Measurements from ENCODE around the gene MIGA2.

Gene MIGA2, protein sequence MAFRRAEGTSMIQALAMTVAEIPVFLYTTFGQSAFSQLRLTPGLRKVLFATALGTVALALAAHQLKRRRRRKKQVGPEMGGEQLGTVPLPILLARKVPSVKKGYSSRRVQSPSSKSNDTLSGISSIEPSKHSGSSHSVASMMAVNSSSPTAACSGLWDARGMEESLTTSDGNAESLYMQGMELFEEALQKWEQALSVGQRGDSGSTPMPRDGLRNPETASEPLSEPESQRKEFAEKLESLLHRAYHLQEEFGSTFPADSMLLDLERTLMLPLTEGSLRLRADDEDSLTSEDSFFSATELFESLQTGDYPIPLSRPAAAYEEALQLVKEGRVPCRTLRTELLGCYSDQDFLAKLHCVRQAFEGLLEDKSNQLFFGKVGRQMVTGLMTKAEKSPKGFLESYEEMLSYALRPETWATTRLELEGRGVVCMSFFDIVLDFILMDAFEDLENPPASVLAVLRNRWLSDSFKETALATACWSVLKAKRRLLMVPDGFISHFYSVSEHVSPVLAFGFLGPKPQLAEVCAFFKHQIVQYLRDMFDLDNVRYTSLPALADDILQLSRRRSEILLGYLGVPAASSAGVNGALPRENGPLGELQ

DNA sequence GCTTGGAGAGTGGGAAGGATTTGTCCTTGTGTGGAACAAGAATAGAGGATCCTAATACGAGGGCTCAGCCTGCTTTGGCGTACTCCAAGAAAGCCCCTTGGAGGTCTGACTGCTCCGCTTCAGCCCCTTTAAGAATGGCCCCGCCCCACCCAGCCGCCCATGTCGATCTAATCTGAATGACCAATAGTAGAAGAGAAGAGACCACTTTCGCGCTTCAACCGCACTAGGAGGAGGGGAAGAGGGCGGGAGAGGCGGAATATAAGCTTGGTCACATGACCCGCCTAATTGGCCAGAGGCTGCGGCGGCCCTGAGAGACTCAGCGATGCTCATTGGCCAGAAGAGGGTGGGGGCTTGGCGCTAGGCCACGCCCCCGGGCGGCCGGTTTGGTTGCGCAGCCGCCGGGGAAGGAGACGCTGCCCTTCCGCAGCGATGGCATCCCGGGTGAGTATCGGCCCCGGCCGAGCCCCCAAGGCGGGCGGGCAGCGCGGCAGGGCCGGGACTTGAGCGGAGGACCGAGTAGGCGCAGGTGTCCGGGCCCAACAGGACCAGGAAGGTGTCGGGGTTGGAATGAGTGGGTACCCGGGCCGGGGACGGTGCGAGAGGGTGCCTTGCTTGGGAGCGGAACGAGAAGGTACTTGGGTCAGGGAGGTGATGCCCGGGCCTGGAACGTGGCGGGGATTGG lies at the start of gene MIGA2:
Gene MIGA2, plus strand, starts transcription at position 386 of the 682 bp plus-strand sequence. CDS start 3,969 bp downstream, outside the sequence.
- H3K79me2 ChIP-seq, result peaks cover 15% of the 10 kb centered on the region
- peak within 1 kb of the TSS; percentile 60 for H3K27ac ChIP-seq
- H3K4me3 ChIP-seq (ENCODE audit: low read depth, low read length), result peak within 1 kb of the TSS; percentile 94
- H3K27me3 ChIP-seq (ENCODE audit: control insufficient read depth, insufficient read depth, low read length), result no peaks in the 10 kb centered on the region
- H3K4me1 ChIP-seq, result no peaks in the 10 kb centered on the region
- H3K9ac ChIP-seq, result peak within 1 kb of the TSS; percentile 28
- peak within 1 kb of the TSS; percentile 96 for H3K4me2 ChIP-seq (ENCODE audit: low read length)
- H3K36me3 ChIP-seq (ENCODE audit: control insufficient read depth, insufficient read depth, low read length), result no peaks in the 10 kb centered on the region
- H2AFZ ChIP-seq, result peak within 1 kb of the TSS; percentile 84
- no peaks in the 10 kb centered on the region for H3K9me3 ChIP-seq (ENCODE audit: control insufficient read depth, low read length)
- TF ChIP-seq, protein P1, sequence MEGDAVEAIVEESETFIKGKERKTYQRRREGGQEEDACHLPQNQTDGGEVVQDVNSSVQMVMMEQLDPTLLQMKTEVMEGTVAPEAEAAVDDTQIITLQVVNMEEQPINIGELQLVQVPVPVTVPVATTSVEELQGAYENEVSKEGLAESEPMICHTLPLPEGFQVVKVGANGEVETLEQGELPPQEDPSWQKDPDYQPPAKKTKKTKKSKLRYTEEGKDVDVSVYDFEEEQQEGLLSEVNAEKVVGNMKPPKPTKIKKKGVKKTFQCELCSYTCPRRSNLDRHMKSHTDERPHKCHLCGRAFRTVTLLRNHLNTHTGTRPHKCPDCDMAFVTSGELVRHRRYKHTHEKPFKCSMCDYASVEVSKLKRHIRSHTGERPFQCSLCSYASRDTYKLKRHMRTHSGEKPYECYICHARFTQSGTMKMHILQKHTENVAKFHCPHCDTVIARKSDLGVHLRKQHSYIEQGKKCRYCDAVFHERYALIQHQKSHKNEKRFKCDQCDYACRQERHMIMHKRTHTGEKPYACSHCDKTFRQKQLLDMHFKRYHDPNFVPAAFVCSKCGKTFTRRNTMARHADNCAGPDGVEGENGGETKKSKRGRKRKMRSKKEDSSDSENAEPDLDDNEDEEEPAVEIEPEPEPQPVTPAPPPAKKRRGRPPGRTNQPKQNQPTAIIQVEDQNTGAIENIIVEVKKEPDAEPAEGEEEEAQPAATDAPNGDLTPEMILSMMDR (IDR thresholded peaks at IDR 0.05), result no peak

DNA sequence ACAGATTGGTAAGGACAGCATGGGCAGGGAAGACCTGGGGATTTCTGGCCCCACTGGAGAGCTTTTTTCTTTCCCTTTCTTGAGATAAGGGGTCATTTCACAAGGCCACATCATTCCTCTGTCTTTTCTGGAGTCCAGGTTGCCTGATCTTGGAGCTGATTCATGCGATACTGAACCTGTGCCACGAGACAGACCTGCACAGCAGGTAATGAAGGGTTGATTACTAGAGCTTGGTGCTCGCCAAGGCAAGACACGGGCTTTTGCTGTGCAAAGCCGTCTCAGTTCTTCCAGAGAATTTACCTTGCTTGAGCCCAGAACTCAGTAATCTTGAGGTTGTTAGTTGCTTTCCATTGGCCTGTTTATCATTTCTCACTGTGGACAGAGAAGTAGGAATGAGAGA lies 49.8 kb upstream of the MIGA2 start:
- H3K4me1 ChIP-seq, result no peaks in the 10 kb centered on the region
- no peak overlapping the region for H3K4me3 ChIP-seq (ENCODE audit: low read depth, low read length)
- no peak overlapping the region for H3K27ac ChIP-seq
- no peaks in the 10 kb centered on the region for H3K9me3 ChIP-seq (ENCODE audit: control insufficient read depth, low read length)
- H3K27me3 ChIP-seq (ENCODE audit: control insufficient read depth, insufficient read depth, low read length), result no peaks in the 10 kb centered on the region
- no peaks in the 10 kb centered on the region for H3K36me3 ChIP-seq (ENCODE audit: control insufficient read depth, insufficient read depth, low read length)
- H2AFZ ChIP-seq, result no peak overlapping the region
- H3K4me2 ChIP-seq (ENCODE audit: low read length), result no peak overlapping the region
- no peak overlapping the region for H3K9ac ChIP-seq
- TF ChIP-seq, protein P1 (IDR thresholded peaks at IDR 0.05), result no peak
- no peaks in the 10 kb centered on the region for H3K79me2 ChIP-seq

DNA sequence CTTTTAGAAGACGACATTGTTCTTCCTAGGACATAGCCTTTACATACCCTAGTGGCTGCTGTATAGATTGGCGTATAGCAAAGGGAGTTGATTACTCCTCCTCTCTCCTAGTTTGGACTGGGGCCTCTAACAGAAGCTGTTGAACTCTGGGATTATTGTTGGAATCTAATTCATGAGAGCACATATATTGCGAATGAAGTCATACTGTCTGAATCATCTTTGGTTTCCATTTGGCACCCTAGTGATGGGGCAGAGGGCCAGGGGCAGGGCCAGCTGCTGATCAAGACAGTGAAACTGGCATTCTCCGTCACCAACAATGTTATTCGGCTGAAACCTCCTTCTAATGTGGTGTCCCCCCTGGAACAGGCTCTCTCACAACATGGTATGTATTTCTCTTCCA lies 48.6 kb upstream of the MIGA2 start:
- Histone ChIP-seq H3K27me3 (ENCODE audit: control insufficient read depth, insufficient read depth, low read length) (no peaks in the 10 kb centered on the region), H2AFZ (no peak overlapping the region), H3K9ac (no peak overlapping the region), H3K4me1 (no peaks in the 10 kb centered on the region), H3K79me2 (no peaks in the 10 kb centered on the region), H3K36me3 (ENCODE audit: control insufficient read depth, insufficient read depth, low read length) (no peaks in the 10 kb centered on the region), H3K4me2 (ENCODE audit: low read length) (no peak overlapping the region), H3K27ac (no peak overlapping the region), H3K4me3 (ENCODE audit: low read depth, low read length) (no peak overlapping the region), H3K9me3 (ENCODE audit: control insufficient read depth, low read length) (no peaks in the 10 kb centered on the region)
- TF ChIP-seq, protein P1 (IDR thresholded peaks at IDR 0.05), result no peak

DNA sequence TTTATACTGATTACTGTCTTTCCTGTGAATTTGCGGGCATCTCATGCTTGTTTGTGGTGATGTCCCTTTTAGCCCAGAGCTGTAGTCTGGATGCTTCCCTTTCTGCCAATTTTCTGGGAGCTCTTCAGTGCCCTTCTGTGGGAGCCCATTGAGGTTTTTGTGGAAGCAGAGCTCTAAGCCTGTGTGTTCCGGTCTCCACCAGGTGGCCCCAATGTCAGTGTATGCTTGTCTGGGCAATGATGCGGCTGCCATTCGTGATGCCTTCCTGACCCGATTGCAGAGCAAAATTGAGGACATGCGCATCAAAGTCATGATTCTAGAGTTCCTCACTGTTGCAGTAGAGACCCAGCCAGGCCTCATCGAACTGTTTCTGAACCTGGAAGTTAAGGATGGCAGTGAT lies 43.4 kb upstream of the MIGA2 start:
- Histone ChIP-seq H3K79me2 (no peaks in the 10 kb centered on the region), H3K36me3 (ENCODE audit: control insufficient read depth, insufficient read depth, low read length) (no peaks in the 10 kb centered on the region), H3K4me3 (ENCODE audit: low read depth, low read length) (no peak overlapping the region), H3K9ac (no peak overlapping the region), H3K27ac (no peak overlapping the region), H2AFZ (no peak overlapping the region), H3K9me3 (ENCODE audit: control insufficient read depth, low read length) (no peaks in the 10 kb centered on the region), H3K4me2 (ENCODE audit: low read length) (no peak overlapping the region), H3K27me3 (ENCODE audit: control insufficient read depth, insufficient read depth, low read length) (no peaks in the 10 kb centered on the region), H3K4me1 (no peaks in the 10 kb centered on the region)
- TF ChIP-seq, protein P1 (IDR thresholded peaks at IDR 0.05), result peak; percentile 34
